Hematopoietic multipotent progenitor cell treated with erythropoietin and hydrocortisone succinate and interleukin-3 and kit ligand, for 17 days (in vitro differentiated cells): ENCODE results near the gene PSME2.

Experiments used
- DNase-seq: peaks from one replicate; pipeline ENCODE4 v3.0.0-alpha.2; 2015; ENCODE audit warnings: low spot score

The PSME2 gene

DNA sequence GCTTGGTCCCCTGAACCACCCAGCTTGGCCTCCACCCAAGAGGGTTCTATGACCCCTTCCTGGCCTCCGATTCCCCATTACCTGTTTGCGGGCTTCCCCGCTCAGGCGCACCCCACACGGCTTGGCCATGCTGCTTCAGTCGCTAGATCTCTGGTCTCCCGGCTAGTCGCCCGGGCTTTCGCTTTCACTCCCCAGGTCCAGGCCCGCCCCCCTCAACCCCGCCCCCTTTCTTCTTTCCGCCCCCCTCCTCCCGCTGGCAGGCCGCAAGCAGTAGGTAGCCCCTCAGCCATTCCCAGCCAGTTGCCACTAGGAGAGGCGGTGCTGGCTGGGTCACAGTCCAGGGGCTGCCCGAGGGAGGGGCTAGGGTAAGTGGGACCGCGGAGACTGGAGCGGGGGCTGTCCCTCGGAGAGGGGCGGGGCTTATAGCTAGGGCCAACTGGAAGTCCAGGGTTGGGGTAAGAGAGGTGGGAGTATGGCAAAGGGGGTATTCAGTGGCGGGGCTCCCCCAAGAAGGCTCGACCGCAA lies at the start of gene PSME2:
TSS of gene PSME2 (minus strand) at position 158 of the 525 bp plus-strand sequence. CDS start at position 129, 29 bp downstream.
- DNase-seq: peak; percentile 85

DNA sequence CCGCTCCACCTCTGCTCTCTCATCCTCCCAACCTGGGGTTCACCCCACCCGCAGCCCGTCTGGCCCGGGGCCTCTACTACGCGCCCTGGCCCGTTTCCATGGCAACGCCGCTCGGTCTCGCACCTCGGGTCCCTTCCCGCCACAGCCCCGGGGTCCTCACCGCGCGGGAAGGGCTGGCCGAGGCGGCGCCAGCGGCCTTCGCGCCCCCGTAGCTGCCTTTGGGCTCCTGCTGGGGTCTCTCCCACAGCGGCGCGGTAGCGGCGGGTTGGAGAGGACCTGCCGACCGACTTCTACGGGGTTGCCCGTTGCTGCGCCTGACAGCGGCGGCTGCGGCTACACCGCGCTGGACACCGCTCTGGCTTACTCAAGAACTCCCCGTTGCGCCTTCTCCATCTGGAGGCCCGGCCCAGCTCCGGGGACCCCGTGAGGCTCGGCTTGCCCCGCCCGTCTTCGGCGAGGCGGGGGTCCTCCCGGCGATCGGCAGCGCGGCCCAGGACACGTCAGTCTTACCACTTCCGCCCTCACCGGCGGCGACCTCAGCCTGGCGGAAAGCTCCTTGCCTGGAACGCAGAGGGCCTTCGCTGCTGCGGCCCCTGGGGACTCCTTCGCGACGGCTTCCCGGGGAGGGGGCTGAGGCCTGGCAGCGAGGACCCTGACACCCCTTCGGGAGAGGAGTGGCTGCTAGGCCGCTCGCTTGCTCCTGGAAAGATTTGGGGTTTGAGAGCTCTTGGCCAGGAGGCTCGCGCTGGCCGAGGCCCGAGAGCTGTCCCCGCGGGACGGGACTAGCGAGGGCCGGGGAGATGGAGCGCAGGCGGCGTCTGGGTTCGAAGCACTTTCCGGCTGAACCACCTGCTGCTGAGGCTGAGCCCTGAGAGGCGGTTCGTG lies 49.0 kb upstream of the PSME2 start, which contains the start of gene TM9SF1:
TSS of gene TM9SF1 (minus strand) at position 256 of the 885 bp plus-strand sequence. CDS start 422 bp downstream, outside the sequence.
- peak; percentile 77 for DNase-seq

DNA sequence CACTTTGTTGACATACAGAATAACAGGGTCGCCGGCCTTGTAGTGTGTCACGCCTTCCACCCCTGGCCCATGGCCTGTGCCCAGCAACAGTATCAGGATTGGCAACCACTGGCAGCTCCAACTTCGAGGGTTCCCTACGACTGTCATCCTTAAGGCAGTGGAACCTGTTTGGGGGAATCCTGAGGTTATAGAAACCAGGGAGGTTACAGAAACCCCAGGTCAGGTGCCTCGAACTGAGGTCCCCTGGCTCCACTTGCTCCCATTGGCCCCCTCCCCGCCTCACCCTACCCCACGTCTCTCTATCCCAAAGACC lies 48.4 kb upstream of the PSME2 start:
- no peak for DNase-seq

GRCh38 chr14:24194186-24194872 lies 47.9 kb upstream of the PSME2 start:
- no peak for DNase-seq

DNA sequence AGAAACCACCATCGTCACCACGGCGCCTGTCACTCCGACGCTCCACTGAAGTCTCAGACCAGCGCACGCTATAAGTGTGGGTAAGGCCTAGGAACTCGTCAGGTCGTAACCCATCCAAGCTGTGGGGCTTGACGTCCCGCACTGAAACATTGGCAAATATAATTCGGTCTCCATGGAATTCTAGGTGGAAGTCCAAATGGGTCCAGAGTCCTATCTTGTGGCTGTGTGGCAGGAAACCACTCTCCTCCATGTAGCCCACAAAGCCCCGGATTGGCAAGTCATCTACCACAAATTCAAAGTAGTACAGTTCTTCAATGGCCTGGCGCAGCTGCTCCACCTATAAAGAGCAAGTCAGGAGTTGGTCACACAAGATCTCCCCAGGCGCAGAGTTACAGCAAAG lies 46.5 kb upstream of the PSME2 start:
- no peak for DNase-seq

DNA sequence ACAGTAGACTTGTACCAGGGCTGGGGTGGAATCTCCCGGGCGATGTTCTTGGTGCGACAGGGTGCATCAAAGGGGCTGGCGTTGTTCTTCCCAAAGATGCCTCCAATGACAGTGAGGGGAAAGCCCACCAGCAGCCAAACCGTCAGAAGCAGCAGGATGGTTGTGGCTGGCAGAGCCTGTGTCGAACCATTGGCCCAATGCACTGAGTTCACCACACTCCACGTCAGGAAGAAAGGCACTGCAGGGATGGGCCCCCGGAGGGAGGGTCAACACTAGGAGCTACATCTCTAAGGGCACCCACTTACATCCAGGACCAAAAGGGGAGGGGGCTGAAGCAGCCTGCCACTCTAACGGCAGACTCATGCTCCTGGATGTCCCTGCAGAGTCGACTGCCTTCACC lies 44.0 kb upstream of the PSME2 start:
- no peak for DNase-seq

DNA sequence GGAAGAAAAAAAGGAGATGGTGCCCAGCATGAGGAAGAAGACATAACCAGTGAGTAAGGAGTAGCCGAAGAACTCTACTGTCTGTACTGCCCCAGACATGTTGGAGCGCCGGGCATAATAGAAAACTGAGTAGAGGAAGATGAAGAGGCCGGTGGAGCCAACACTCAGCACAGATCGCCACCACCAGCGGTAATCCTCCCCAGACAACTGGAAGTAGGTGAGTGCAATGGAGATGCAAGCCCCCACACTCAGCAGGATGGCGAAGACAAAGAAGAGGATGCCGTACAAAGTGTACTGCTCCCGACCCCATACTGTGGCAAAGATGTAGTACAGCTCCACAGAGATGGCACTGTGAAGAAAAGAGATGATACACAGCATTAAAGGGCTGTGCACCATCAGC lies 43.0 kb upstream of the PSME2 start:
- no peak for DNase-seq

DNA sequence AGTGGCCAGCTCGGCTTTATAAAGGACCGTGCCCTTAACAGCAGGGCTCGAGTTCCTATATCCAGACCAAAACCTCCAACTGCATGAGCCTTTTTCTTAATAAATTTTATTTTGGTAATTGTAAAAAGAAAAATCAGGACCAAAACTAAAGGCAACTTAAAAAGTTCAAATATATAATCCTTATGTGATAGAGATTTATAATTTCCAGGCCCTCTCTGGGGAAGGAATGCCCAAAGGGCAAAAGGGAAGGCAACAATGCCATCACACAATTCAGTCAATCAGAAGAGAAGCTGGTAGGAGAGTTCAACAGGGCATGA lies 42.6 kb upstream of the PSME2 start:
- no peak for DNase-seq

DNA sequence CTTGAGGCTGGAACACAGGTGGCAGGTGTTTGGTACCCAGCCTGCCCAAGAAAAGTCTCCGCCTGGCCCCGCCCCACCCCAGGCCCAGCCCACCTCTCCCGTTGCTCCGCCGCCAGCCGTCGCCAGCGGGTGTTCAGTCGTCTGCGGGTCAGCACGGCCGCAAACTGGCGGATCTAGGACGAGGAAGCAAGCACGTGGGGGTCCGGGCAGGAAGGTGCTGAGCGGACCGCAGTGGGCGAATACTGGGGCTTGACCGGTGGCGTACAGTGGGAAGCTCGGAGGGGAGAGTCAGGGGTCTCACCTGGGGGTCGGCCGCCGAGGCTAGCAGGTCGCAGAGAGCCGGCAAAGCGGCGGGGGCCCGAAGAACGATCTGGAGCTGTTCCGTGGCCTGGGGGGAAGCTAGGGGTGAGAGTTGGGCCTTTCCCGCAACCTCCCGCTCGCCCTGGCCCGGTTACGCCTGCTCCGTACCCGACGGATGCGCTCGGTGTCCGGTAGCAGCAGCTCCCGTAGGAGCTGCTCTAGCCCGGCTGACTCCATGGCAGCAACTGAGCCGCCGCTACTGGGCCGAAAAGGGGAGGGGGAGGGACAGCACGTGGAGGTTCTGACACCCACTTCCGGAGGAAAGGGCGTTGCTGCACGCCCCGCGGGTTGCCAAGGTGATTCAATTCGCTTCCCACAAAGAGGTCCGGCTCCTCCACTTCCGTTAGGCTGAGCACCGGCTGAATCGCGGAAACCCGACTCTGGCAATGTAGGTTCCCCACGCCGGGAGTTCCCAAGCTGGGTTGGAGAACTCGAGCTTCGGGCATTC lies 42.0 kb upstream of the PSME2 start, which contains the start of gene IPO4:
TSS of gene IPO4 (minus strand) at position 566 of the 808 bp plus-strand sequence. CDS start at position 537, 29 bp downstream.
- peak; percentile 78 for DNase-seq

DNA sequence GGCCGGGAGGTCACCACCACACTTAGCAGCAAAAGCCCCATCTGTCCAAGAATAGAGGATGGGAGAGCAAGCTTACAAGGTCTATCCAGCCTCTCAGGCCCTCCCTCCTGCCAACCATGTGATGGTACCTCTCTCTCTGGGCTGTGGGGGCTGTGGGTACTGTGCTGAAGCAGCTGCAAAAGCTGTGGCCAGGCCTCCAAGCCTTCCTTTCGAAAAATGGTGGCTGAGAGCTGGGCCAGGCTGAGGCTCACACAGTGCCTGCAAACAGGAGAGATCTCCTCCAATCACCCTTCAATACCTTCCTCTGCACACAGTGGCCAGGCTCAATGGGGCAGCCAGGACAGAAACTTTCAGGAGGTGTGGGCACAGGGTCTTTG lies 41.1 kb upstream of the PSME2 start:
- no peak for DNase-seq

- no peak for DNase-seq
These were observed 40.6 kb upstream of the PSME2 start for GRCh38 chr14:24186831-24187538.

DNA sequence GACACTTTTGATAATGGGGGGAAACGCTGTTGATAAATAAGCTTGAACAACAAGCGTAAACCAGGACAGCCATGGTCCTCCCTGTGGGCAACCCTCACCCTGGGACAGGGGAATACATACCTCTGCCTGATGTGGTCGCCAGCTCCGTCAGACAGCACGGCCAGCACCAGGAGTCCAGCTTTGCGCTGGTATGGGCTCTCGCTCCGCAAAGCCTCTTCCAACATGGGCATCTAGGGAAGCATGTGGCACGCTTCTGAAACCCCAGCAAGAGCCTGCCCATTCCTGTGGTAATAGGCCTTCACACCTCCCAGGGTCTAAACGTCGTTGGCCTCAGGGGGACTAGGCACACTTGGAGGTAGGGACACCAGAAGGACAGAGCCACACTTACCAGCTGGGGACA lies 39.3 kb upstream of the PSME2 start:
- no peak for DNase-seq

GRCh38 chr14:24185026-24185425 lies 38.6 kb upstream of the PSME2 start:
- DNase-seq: no peak

DNA sequence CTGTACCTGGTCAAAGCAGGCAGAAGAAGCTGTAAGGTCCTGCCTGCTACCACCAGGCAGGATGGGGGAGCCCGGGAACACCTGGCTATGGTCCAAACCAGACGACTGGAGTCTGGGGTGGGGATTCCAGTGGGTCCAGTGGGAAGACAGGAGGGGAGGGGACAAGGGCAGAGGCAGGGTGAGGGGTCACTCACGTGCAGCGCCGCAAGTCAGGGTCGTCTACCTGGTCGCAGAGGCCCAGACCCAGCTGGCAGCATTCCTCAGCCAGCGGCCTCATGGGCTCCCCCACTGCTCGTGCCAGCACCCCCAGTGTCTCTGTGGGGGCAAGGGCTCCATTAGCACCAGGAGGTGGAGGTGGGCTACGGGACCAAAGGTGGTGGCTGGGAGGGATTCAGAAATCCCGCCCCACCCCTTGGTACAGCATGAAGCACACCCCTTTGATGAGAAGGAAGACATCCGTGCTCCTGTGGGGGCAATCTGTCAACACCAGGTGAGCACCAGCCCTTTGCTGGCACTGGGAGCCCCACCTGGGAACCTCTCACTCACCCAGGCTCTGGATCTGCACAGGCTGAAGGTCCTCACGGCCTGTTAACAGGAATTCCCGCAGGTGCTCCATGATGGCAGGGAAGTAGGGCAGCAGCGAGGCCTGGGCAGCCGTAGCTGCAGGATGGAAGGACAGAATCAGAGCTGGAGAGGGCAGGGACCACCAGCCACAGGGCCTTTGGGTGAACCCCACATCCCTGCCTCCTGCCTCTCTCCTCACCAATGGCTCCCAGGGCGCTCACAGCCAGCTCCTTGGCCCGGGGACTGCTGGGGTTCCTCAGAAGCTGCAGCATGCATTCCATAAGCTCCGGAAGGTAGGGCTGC lies 37.9 kb upstream of the PSME2 start:
- DNase-seq: no peak

DNA sequence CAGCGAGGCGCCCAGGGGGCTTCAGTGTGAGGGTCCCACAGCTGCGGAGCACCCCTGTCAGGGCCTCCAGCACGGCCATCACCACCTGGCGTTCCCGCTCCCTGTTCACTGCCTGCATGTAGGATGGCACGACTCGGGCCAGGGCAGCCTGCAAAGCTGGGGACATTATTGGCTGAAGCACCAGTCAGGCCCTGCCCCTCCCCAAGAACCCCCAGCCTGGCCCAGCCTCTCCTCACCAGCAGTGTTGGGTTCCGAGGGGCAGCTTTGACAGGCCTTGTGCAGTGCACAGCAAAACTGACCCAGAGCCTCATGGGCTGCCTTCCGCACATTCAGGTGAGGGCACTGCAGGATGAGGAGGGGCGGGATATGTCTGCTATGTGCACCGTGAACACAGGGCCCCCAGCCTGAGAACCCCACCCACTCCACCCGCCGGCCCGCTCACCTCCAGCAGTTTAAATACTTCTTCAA lies 36.6 kb upstream of the PSME2 start:
- no peak for DNase-seq

- no peak for DNase-seq
These were observed 35.9 kb upstream of the PSME2 start for GRCh38 chr14:24182110-24182882.

GRCh38 chr14:24181371-24182077 lies 35.1 kb upstream of the PSME2 start:
- no peak for DNase-seq

- DNase-seq: no peak
These were observed 33.8 kb upstream of the PSME2 start for GRCh38 chr14:24179961-24180796.
